Nephron (organoid): Measurements from ENCODE around the gene ACR.

Experiments used
- H3K27ac Mint-ChIP-seq, 3 experiments: 2 replicates each; pipeline ENCODE4 v1.8.0; 2020; ENCODE audit warnings: mixed read lengths in 3 of 3, mild to moderate bottlenecking in 2 of 3, moderate library complexity in 1 of 3
- H3K27me3 Mint-ChIP-seq: 2 replicates; pipeline ENCODE4 v1.8.0; 2021; ENCODE audit warnings: low read depth, mild to moderate bottlenecking, moderate library complexity, mixed read lengths
- H3K36me3 Mint-ChIP-seq: 2 replicates; pipeline ENCODE4 v1.8.0; 2020; ENCODE audit warnings: low read depth, mixed read lengths
- H3K4me1 Mint-ChIP-seq: 2 replicates; pipeline ENCODE4 v1.8.0; 2020; ENCODE audit warnings: mixed read lengths
- H3K4me3 Mint-ChIP-seq, 3 experiments: 2 replicates each; pipeline ENCODE4 v1.8.0; 2020; ENCODE audit warnings: mild to moderate bottlenecking in 3 of 3, mixed read lengths in 3 of 3, moderate library complexity in 2 of 3
- H3K9me3 Mint-ChIP-seq: 2 replicates; pipeline ENCODE4 v1.8.0; 2020; ENCODE audit warnings: mixed read lengths
- CTCF ChIP-seq, 3 experiments: fragments of 200-600 bp; sonication (generic); IDR thresholded peaks; one replicate each; pipeline ENCODE4 v1.5.0; 2021; ENCODE audit warnings: antibody characterized with exemption in 3 of 3; ENCODE audit not compliant: unreplicated experiment in 3 of 3

ACR gene

GRCh38 chr22:50710886-50711285 is 27.1 kb upstream of the ACR start:
- TF ChIP-seq CTCF (IDR thresholded peaks at IDR 0.05; ENCODE audit: unreplicated experiment in 3 of 3), result no peak
- H3K27ac Mint-ChIP-seq, result no peak overlapping the region
- peaks cover 4% of the 10 kb centered on the region for H3K27me3 Mint-ChIP-seq
- peaks cover 13% of the 10 kb centered on the region for H3K36me3 Mint-ChIP-seq
- no peaks in the 10 kb centered on the region for H3K4me1 Mint-ChIP-seq
- H3K9me3 Mint-ChIP-seq, result no peaks in the 10 kb centered on the region
- H3K4me3 Mint-ChIP-seq, result no peak overlapping the region

- Mint-ChIP-seq H3K27me3 (peaks cover 7% of the 10 kb centered on the region), H3K27ac (no peak overlapping the region), H3K4me3 (no peak overlapping the region), H3K9me3 (no peaks in the 10 kb centered on the region), H3K4me1 (no peaks in the 10 kb centered on the region), H3K36me3 (peaks cover 18% of the 10 kb centered on the region)
- TF ChIP-seq CTCF (IDR thresholded peaks at IDR 0.05; ENCODE audit: unreplicated experiment in 3 of 3), result no peak
These were observed 26.3 kb upstream of the ACR start for GRCh38 chr22:50711446-50712340.

- H3K36me3 Mint-ChIP-seq, result peaks cover 21% of the 10 kb centered on the region
- TF ChIP-seq CTCF (IDR thresholded peaks at IDR 0.05; ENCODE audit: unreplicated experiment in 3 of 3), result no peak
- H3K27me3 Mint-ChIP-seq, result peaks cover 10% of the 10 kb centered on the region
- no peak overlapping the region for H3K27ac Mint-ChIP-seq
- no peaks in the 10 kb centered on the region for H3K9me3 Mint-ChIP-seq
- H3K4me3 Mint-ChIP-seq, result no peak overlapping the region
- H3K4me1 Mint-ChIP-seq, result peaks cover under 1% of the 10 kb centered on the region
These were observed 25.5 kb upstream of the ACR start for GRCh38 chr22:50712341-50713007.

- Mint-ChIP-seq H3K9me3 (no peaks in the 10 kb centered on the region), H3K27me3 (peaks cover 15% of the 10 kb centered on the region), H3K27ac (no peak overlapping the region), H3K4me1 (peaks cover 5% of the 10 kb centered on the region), H3K36me3 (peaks cover 22% of the 10 kb centered on the region), H3K4me3 (no peak overlapping the region)
- TF ChIP-seq CTCF (IDR thresholded peaks at IDR 0.05; ENCODE audit: unreplicated experiment in 3 of 3), result no peak
These were observed 25.0 kb upstream of the ACR start for GRCh38 chr22:50713008-50713385.

- TF ChIP-seq CTCF (IDR thresholded peaks at IDR 0.05; ENCODE audit: unreplicated experiment in 3 of 3), result no peak
- Mint-ChIP-seq H3K9me3 (no peaks in the 10 kb centered on the region), H3K27ac (no peak overlapping the region), H3K36me3 (peaks cover 24% of the 10 kb centered on the region), H3K27me3 (peaks cover 21% of the 10 kb centered on the region), H3K4me1 (peaks cover 5% of the 10 kb centered on the region), H3K4me3 (no peak overlapping the region)
These were observed 24.4 kb upstream of the ACR start for GRCh38 chr22:50713571-50714056.
